Measurements from ENCODE around the gene INTS4. TPM values are rescaled to one million over a fixed set of nuclear protein-coding genes. Genes with fewer than 3 reads are reported as not detected.
"Not testable (repeated sequence)": the region's sequence is repeated elsewhere in the genome, so short reads cannot be mapped to it uniquely, and the experiment has no call there.

The INTS4 gene
- total RNA-seq, 1 experiment from 2014 or later, result 30.3 TPM

DNA sequence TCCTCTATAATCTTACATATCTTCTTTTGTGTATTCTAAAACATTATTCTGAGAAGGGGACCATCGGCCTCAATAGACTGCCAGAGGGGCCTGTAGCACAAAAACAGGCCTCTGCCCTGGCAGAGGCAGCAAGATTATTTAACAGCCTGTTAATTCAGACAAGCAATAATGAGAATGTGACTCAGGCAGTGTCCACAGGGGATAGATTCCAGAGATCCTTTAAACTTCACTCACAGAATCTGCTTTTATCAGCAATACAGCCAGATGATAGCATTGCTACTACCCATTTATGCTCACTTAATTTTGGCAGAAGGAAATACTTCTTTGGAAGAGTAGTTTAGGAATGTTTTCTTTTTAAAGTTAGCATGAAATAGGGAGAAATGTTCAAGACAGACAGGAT is 128.7 kb downstream of the INTS4 start:
- in situ Hi-C loops (cut with HindIII; ENCODE audit: low pct_unique_long_range_greater_than_20kb, low sequenced_read_pairs), result no loop called here
- DNase-seq (ENCODE audit: low read depth, low spot score), result no peak

- DNase-seq (ENCODE audit: low read depth, low spot score); in situ Hi-C loops (cut with HindIII; ENCODE audit: low pct_unique_long_range_greater_than_20kb, low sequenced_read_pairs): not testable (repeated sequence)
Measured at GRCh38 chr11:77861444-77861843, 133.0 kb downstream of the INTS4 start.

GRCh38 chr11:77857906-77858457 is 136.5 kb downstream of the INTS4 start:
- DNase-seq (ENCODE audit: low read depth, low spot score); in situ Hi-C loops (cut with HindIII; ENCODE audit: low pct_unique_long_range_greater_than_20kb, low sequenced_read_pairs): not testable (repeated sequence)

GRCh38 chr11:77854838-77855237 is 139.6 kb downstream of the INTS4 start:
- in situ Hi-C loops (cut with HindIII; ENCODE audit: low pct_unique_long_range_greater_than_20kb, low sequenced_read_pairs), result no loop called here
- no peak for DNase-seq (ENCODE audit: low read depth, low spot score)

- DNase-seq (ENCODE audit: low read depth, low spot score), result no peak
- in situ Hi-C loops (cut with HindIII; ENCODE audit: low pct_unique_long_range_greater_than_20kb, low sequenced_read_pairs), result no loop called here
Measured at GRCh38 chr11:77851503-77851902, 143.0 kb downstream of the INTS4 start.

GRCh38 chr11:77843700-77844099 is 150.8 kb downstream of the INTS4 start:
- DNase-seq (ENCODE audit: low read depth, low spot score); in situ Hi-C loops (cut with HindIII; ENCODE audit: low pct_unique_long_range_greater_than_20kb, low sequenced_read_pairs): not testable (repeated sequence)

- DNase-seq (ENCODE audit: low read depth, low spot score), result no peak
- in situ Hi-C loops (cut with HindIII; ENCODE audit: low pct_unique_long_range_greater_than_20kb, low sequenced_read_pairs), result no loop called here
Measured at GRCh38 chr11:77842441-77843121, 151.9 kb downstream of the INTS4 start.

DNA sequence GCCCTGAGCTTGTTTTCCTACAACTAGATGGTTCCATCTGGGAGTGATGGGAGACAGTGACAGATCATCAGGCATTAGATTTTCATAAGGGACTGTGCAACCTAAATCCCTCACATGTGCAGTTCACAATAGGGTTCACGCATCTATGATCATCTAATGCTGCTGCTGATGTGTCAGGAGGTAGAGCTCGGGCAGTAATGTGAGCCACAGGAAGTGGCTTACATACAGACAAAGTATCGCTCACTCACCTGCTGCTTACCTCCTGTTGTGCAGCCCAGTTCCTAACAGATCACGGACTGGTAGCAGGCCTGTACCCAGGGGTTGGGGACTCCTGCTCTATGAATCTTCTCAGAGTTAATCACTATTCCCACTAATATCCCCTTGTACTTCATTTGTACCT is 161.2 kb downstream of the INTS4 start:
- DNase-seq (ENCODE audit: low read depth, low spot score), result no peak
- in situ Hi-C loops (cut with HindIII; ENCODE audit: low pct_unique_long_range_greater_than_20kb, low sequenced_read_pairs), result no loop called here

DNA sequence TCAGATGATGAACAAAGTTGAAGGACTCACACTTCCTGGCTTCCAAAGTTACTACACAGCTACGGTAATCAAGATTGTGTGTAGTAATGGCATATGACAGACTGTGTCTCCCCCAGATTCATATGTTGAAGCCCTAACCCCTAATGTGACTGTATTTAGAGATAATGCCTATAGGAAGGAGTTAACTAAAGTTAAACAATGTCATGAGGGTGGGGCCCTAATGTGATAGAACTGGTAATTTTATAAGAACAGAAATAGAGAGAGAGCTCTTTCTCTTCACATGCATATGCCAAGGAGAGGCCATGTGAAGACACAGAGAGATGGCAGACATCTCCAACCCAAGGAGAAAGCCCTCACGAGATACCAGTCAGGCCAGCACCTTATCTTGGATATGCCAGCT is 165.5 kb downstream of the INTS4 start:
- no peak for DNase-seq (ENCODE audit: low read depth, low spot score)
- in situ Hi-C loops (cut with HindIII; ENCODE audit: low pct_unique_long_range_greater_than_20kb, low sequenced_read_pairs), result no loop called here

Small RNA genes lying within 50 kb of the gene (small RNA-seq; reads per million reads assigned to genes)
- 0 reads per million in 2 experiments for gene AP002812.4

Other genes with a start within 250 kb of the INTS4 start
- 12.1 and 12.3 TPM in 2 replicates for gene RSF1, start 173.9 kb downstream of the INTS4 start, total RNA-seq (2014; rRNA removed; shearing (Covaris generic))
- 6.5 and 7.3 TPM in 2 replicates for gene AAMDC, start 173.5 kb downstream of the INTS4 start, total RNA-seq (2014; rRNA removed; shearing (Covaris generic))
- 0.80 TPM in 1 of 2 replicates, not detected in the other for gene KCTD14, start 28.6 kb upstream of the INTS4 start, total RNA-seq (2014; rRNA removed; shearing (Covaris generic))
- gene THRSP, start 69.2 kb upstream of the INTS4 start, total RNA-seq (2014; rRNA removed; shearing (Covaris generic)), result not detected in 2 replicates
- gene NDUFC2, start 85.2 kb upstream of the INTS4 start, total RNA-seq (2014; rRNA removed; shearing (Covaris generic)), result 182 and 191 TPM in 2 replicates
- 118 and 124 TPM in 2 replicates for gene ALG8, start 145.0 kb upstream of the INTS4 start, total RNA-seq (2014; rRNA removed; shearing (Covaris generic))
- gene KCTD21, start 194.0 kb upstream of the INTS4 start, total RNA-seq (2014; rRNA removed; shearing (Covaris generic)), result 5.8 and 6.0 TPM in 2 replicates
- 5.4 and 5.6 TPM in 2 replicates for gene USP35, start 194.3 kb upstream of the INTS4 start, total RNA-seq (2014; rRNA removed; shearing (Covaris generic))

Measured in SK-MEL-5 (cell line).